ENCODE measurements around the gene MME.

Gene MME

DNA sequence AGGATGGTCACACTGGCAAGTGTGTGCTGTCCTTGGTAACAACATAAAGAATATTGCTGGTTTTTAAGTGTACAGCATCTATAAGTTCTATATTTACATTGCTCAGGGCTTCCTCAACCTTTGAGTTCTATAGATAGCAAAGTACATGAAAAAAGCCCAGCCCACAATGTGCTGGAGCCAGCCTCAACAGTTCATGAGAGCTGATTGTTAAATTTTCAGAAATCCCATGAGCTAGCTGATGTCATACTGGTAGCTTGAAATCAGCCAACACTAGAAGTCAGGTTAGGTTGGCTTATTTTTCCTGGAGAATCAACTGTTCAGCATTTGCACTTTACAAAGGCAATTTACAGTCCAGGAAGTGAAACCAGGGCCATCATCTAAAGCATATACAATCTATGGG lies 110.6 kb downstream of the MME start:
- H3K36me3 Mint-ChIP-seq (ENCODE audit: low read depth), result no peaks in the 10 kb centered on the region
- H3K27me3 Mint-ChIP-seq (ENCODE audit: low read depth), result peaks cover 50% of the 10 kb centered on the region
- TF ChIP-seq, protein P1, sequence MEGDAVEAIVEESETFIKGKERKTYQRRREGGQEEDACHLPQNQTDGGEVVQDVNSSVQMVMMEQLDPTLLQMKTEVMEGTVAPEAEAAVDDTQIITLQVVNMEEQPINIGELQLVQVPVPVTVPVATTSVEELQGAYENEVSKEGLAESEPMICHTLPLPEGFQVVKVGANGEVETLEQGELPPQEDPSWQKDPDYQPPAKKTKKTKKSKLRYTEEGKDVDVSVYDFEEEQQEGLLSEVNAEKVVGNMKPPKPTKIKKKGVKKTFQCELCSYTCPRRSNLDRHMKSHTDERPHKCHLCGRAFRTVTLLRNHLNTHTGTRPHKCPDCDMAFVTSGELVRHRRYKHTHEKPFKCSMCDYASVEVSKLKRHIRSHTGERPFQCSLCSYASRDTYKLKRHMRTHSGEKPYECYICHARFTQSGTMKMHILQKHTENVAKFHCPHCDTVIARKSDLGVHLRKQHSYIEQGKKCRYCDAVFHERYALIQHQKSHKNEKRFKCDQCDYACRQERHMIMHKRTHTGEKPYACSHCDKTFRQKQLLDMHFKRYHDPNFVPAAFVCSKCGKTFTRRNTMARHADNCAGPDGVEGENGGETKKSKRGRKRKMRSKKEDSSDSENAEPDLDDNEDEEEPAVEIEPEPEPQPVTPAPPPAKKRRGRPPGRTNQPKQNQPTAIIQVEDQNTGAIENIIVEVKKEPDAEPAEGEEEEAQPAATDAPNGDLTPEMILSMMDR (IDR thresholded peaks at IDR 0.05; ENCODE audit: unreplicated experiment in 3 of 3), result no peak
- peaks cover 19% of the 10 kb centered on the region for H3K4me1 Mint-ChIP-seq
- no peaks in the 10 kb centered on the region for H3K9me3 Mint-ChIP-seq
- peak overlapping the region in 2 of 3 experiments; percentile 41 to 68 for H3K27ac Mint-ChIP-seq
- H3K4me3 Mint-ChIP-seq, result no peak overlapping the region

DNA sequence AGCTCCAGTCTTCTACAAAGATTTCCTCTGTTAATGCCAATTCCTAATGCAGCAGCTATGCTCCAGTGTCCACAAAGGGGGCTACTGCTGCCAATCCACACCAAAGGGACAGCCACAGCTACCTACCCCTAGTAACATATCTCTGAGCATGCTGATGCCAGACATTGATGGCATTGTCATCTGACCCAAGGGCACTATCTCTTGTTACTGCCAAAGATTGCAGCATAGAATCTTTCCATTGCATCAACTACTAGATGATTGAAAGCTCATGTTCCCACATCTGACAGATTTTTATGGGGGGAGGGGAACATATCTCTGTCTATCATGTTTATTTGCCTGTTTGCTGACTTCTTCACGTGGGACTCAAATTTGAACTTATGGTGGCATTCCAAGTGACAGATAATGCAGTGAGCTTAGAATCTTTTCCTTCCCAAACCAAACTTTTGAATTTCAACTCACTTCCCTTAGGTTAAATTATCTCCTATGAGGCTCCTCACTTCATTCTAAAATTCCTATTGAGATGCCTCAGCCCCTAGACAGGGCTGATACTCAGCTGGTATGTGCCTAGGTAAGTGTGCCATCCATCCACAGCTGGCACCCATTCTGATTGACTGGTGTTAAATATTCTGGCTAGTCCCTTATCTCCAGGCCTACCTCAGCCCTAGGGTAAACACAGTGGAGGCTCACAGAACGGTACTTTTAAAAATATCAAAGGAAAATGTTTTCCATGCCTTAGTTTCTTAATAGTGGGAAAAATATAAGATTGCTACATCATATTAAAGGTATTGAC lies 113.0 kb downstream of the MME start:
- no peaks in the 10 kb centered on the region for H3K9me3 Mint-ChIP-seq
- TF ChIP-seq, protein P1 (IDR thresholded peaks at IDR 0.05; ENCODE audit: unreplicated experiment in 3 of 3), result no peak
- peak overlapping the region in 1 of 3 experiments; percentile 23 for H3K27ac Mint-ChIP-seq
- H3K27me3 Mint-ChIP-seq (ENCODE audit: low read depth), result peaks cover 40% of the 10 kb centered on the region
- no peak overlapping the region for H3K4me3 Mint-ChIP-seq
- H3K4me1 Mint-ChIP-seq, result peaks cover 23% of the 10 kb centered on the region
- no peaks in the 10 kb centered on the region for H3K36me3 Mint-ChIP-seq (ENCODE audit: low read depth)

DNA sequence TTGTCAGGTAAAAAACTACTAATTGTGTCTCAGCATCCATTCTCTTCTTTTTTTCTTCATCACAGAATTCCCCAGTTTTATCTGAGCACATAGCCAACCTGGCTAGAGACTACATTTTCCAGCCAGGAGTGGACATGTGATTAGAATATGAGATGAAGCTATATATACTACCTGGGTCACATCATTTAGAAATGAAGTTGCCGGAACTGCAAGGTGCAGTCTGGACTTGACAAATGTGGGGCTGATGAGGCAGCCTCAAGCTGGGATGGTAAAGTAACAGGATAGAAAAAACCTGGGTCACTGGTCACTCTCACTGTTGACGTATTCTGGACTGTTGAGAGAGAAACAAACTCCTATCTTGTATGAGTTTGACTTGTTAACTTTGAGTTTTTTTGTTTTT lies 113.7 kb downstream of the MME start:
- Mint-ChIP-seq H3K4me1 (peaks cover 20% of the 10 kb centered on the region), H3K9me3 (no peaks in the 10 kb centered on the region), H3K4me3 (no peak overlapping the region), H3K36me3 (ENCODE audit: low read depth) (no peaks in the 10 kb centered on the region), H3K27ac (peak overlapping the region; percentile 4 to 20 (median 12)), H3K27me3 (ENCODE audit: low read depth) (peaks cover 45% of the 10 kb centered on the region)
- TF ChIP-seq, protein P1 (IDR thresholded peaks at IDR 0.05; ENCODE audit: unreplicated experiment in 3 of 3), result no peak

DNA sequence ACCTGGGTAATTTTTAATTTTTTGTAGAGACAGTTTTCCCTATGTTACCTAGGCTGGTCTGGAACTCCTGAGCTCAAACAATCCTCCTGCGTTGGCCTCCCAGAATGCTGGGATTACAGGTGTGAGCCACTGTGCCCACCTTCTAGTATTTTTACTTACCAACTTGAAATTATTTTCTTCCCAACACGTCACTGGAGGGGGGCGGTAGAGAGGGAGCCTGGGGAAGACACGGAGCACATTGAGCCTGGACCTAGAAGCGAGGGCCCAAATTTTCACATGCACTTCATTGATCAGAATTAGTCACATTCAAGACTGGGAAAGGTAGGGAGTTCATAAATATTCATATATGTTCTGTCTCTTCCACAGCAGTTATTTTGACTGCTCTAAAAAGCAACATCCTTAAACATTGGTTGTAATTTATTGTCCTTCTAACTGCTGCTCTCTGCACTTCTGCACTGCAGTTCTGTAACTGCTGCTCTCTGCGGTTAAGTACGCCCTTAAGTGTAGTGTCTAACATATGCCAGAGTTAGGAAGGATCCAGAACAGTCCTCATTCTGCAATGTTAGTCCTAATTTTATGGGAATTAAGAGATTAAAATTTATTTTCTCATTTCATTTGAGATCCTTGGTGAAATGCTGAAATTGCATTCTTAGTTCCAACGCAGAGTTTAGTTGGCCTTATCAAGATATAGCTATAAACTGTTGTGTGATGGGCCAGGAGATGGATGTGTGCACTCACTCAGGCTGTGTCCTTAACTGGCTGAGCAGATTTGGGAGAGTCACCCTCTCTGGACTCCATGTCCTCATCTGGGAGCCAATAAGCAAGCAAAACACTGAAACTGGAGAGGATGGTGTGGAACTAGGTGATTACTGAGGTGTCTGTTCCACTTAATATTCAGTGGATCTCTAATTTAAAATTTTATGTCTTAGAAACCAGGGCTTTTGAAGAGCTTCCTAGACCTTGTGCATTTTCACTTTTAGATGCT lies 115.1 kb downstream of the MME start:
- H3K27ac Mint-ChIP-seq, result peak overlapping the region; percentile 17 to 42 (median 39)
- H3K36me3 Mint-ChIP-seq (ENCODE audit: low read depth), result no peaks in the 10 kb centered on the region
- H3K9me3 Mint-ChIP-seq, result no peaks in the 10 kb centered on the region
- H3K4me3 Mint-ChIP-seq, result no peak overlapping the region
- TF ChIP-seq, protein P1 (IDR thresholded peaks at IDR 0.05; ENCODE audit: unreplicated experiment in 3 of 3), result no peak
- peaks cover 17% of the 10 kb centered on the region for H3K4me1 Mint-ChIP-seq
- peaks cover 45% of the 10 kb centered on the region for H3K27me3 Mint-ChIP-seq (ENCODE audit: low read depth)

DNA sequence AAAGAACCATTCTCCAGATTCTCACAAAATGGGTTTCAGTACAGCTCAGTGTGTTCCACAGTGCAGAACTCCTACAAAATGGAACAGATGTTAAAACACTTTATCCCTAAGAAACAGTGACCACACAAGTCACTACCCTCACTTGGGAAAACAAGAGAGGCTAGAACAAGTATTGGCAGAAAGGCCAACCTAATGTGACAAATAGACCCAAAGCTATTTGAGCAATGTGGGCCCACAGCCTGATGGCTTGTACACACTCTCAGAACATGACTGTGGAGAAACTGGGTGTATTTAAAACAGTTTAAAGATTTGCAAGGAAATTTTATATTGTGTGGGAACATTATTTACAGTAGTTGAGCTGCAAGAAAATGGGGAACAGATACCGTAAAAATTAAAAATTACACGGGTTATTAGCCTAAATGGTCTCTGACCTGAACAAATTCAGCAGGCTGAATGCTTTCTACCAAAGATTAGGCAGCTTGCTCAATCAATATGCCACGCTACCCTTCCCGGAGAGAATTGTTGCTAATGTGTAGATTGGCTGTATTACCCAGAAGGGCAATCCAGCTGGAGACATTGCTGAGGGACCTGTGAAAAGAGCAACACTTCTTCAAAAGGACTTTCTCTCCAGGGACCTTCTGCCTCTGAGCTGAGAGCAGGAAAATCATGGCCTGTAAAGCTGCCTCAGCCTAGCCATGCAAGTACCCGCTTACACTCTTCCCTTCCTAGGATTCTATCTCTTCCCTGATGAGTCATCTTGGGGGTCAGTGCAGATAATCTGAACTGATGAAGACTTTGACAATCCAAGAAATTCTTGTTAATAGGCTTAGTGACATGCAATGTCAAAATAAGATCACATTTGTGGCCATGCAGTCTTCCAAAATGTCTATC lies 116.3 kb downstream of the MME start:
- H3K9me3 Mint-ChIP-seq, result no peaks in the 10 kb centered on the region
- TF ChIP-seq, protein P1 (IDR thresholded peaks at IDR 0.05; ENCODE audit: unreplicated experiment in 3 of 3), result no peak
- H3K4me1 Mint-ChIP-seq, result peaks cover 15% of the 10 kb centered on the region
- H3K27ac Mint-ChIP-seq, result peak overlapping the region in 1 of 3 experiments; percentile 17
- no peak overlapping the region for H3K4me3 Mint-ChIP-seq
- H3K36me3 Mint-ChIP-seq (ENCODE audit: low read depth), result no peaks in the 10 kb centered on the region
- peaks cover 46% of the 10 kb centered on the region for H3K27me3 Mint-ChIP-seq (ENCODE audit: low read depth)
